Keratinocyte (primary cell): ENCODE data around the gene SLC44A1. TPM values are rescaled to one million over a fixed set of nuclear protein-coding genes. Genes with fewer than 3 reads are reported as not detected.

Experiments
- DNase-seq: peaks from one replicate; pipeline ENCODE4 v3.0.0-alpha.2; 2011; ENCODE audit warnings: low read depth, missing footprints, low spot score
- FAIRE-seq: peaks from 2 replicates; lab custom pipeline; 2011; peaks lifted over from hg19 to GRCh38; lab: Jason Lieb, UNC
- H2AFZ ChIP-seq: 2 replicates; pipeline ENCODE4 v1.6.0; 2012; ENCODE audit warnings: low read length, control low read depth, inconsistent platforms; ENCODE audit not compliant: control insufficient read depth
- H3K27ac ChIP-seq: 2 replicates; pipeline ENCODE4 v1.5.1; 2011; ENCODE audit warnings: low read length; ENCODE audit not compliant: control insufficient read depth, insufficient read depth
- H3K27me3 ChIP-seq: 3 replicates; pipeline ENCODE4 v1.6.0; 2011; ENCODE audit warnings: low read length; ENCODE audit not compliant: control insufficient read depth, insufficient read depth; ENCODE audit errors: extremely low read depth
- H3K36me3 ChIP-seq, 2 experiments: 2 replicates in 1 of 2; 3 replicates in 1 of 2; pipeline ENCODE4 v1.5.1; 2011; ENCODE audit warnings: low read length in 2 of 2, mild to moderate bottlenecking in 1 of 2; ENCODE audit not compliant: control insufficient read depth in 2 of 2, insufficient read depth in 2 of 2; ENCODE audit errors: extremely low read depth in 1 of 2
- H3K4me1 ChIP-seq: 3 replicates; pipeline ENCODE4 v1.5.1; 2011; ENCODE audit warnings: low read length; ENCODE audit not compliant: control insufficient read depth, insufficient read depth; ENCODE audit errors: extremely low read depth
- H3K4me2 ChIP-seq: 3 replicates; pipeline ENCODE4 v1.6.0; 2011; ENCODE audit warnings: low read depth, low read length; ENCODE audit not compliant: control insufficient read depth, insufficient read depth; ENCODE audit errors: extremely low read depth
- H3K4me3 ChIP-seq, 3 experiments: fragments of 200-600 bp in 1 of 3; sonication (generic) in 1 of 3; 2 replicates in 2 of 3; 3 replicates in 1 of 3; pipeline ENCODE4 v1.5.1; 2011 to 2016; ENCODE audit warnings: low read length in 3 of 3, mild to moderate bottlenecking in 3 of 3, control low read depth in 2 of 3, inconsistent platforms in 1 of 3, low read depth in 1 of 3, mixed read lengths in 1 of 3, mixed run types in 1 of 3, moderate library complexity in 1 of 3; ENCODE audit not compliant: control insufficient read depth in 2 of 3, insufficient read depth in 2 of 3; ENCODE audit errors: extremely low read depth in 1 of 3
- H3K79me2 ChIP-seq: 2 replicates; pipeline ENCODE4 v1.6.0; 2012; ENCODE audit warnings: low read length; ENCODE audit not compliant: control insufficient read depth, insufficient read depth
- H3K9ac ChIP-seq: 3 replicates; pipeline ENCODE4 v1.6.0; 2011; ENCODE audit warnings: low read length; ENCODE audit not compliant: control insufficient read depth, insufficient read depth; ENCODE audit errors: extremely low read depth
- H3K9me1 ChIP-seq: 3 replicates; pipeline ENCODE4 v1.6.0; 2011; ENCODE audit warnings: low read length; ENCODE audit not compliant: control insufficient read depth, insufficient read depth; ENCODE audit errors: extremely low read depth
- H3K9me3 ChIP-seq: 2 replicates; pipeline ENCODE4 v1.5.1; 2012; ENCODE audit warnings: low read depth, low read length; ENCODE audit not compliant: control insufficient read depth
- H4K20me1 ChIP-seq: 3 replicates; pipeline ENCODE4 v1.6.0; 2011; ENCODE audit warnings: low read length; ENCODE audit not compliant: control insufficient read depth, insufficient read depth; ENCODE audit errors: extremely low read depth
- EZH2 ChIP-seq: IDR thresholded peaks from one replicate; pipeline ENCODE4 v1.6.1; 2012; ENCODE audit warnings: inconsistent platforms, mild to moderate bottlenecking, low read length, moderate library complexity
- dilution Hi-C: fragments of 300-500 bp; cut with MboI; formaldehyde crosslinking; loops from one replicate; pipeline ENCODE4 v1.7.0; 2020; ENCODE audit warnings: low sequenced_read_pairs; ENCODE audit not compliant: extremely low pct_ligation_motif_present
- polyA plus RNA-seq, 5 experiments: library from polyadenylated mRNA; depleted of rRNA in 3 of 5; stranded (reverse) in 3 of 5; stranded (forward) in 1 of 5; unstranded in 1 of 5; fragments of >200 nt; gene quantifications; 1 replicate in 1 of 5; 2 replicates in 3 of 5; 3 replicates in 1 of 5; pipeline versions ENCODE4 v1.2.1 to v1.2.3, GENCODE V29; 2011 to 2012; ENCODE audit warnings: missing spikeins in 2 of 5, low read depth in 1 of 5, low replicate concordance in 1 of 5
- TF ChIP-seq, protein P1 (sequence below), 3 experiments: IDR thresholded peaks in 1 of 3; conservative IDR thresholded peaks in 1 of 3; optimal IDR thresholded peaks in 1 of 3; 2 replicates in 2 of 3; 3 replicates in 1 of 3; pipeline versions ENCODE3 to v1.5.1; 2011; ENCODE audit warnings: low read length in 3 of 3, mild to moderate bottlenecking in 3 of 3, moderate library complexity in 2 of 3, control low read depth in 1 of 3, inconsistent platforms in 1 of 3; ENCODE audit not compliant: insufficient read depth in 2 of 3; ENCODE audit errors: extremely low read depth in 1 of 3

Gene SLC44A1
- polyA plus RNA-seq, 1 donor (not counting 4 experiments of a cell fraction or from before 2014, with no cell fraction given) = 22.9 TPM

DNA sequence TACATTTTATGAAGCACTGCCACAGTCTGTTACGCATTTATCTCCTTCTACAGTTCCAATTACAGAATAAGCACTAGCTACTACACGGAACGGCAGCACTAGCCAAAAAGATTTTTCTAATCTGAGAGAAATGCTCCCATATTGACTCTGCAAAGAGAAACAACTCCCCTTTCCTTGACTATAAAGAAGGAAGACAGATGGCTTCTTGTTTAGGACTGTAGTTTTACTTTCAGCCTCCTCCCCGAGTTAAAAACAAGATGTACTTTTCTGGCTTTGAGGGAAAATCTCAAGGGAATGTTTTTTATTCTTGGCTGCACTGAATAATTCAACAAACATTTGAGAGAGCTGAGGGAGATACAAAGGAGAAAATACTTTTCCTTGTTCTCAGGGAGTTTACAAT lies 1.9 kb upstream of the SLC44A1 start:
- no peak for TF ChIP-seq EZH2
- TF ChIP-seq, protein P1, sequence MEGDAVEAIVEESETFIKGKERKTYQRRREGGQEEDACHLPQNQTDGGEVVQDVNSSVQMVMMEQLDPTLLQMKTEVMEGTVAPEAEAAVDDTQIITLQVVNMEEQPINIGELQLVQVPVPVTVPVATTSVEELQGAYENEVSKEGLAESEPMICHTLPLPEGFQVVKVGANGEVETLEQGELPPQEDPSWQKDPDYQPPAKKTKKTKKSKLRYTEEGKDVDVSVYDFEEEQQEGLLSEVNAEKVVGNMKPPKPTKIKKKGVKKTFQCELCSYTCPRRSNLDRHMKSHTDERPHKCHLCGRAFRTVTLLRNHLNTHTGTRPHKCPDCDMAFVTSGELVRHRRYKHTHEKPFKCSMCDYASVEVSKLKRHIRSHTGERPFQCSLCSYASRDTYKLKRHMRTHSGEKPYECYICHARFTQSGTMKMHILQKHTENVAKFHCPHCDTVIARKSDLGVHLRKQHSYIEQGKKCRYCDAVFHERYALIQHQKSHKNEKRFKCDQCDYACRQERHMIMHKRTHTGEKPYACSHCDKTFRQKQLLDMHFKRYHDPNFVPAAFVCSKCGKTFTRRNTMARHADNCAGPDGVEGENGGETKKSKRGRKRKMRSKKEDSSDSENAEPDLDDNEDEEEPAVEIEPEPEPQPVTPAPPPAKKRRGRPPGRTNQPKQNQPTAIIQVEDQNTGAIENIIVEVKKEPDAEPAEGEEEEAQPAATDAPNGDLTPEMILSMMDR (optimal IDR thresholded peaks at IDR 0.05 in 1 of 3, IDR thresholded peaks at IDR 0.05 in 1 of 3, conservative IDR thresholded peaks at IDR 0.05 in 1 of 3; ENCODE audit: extremely low read depth in 1 of 3, insufficient read depth in 2 of 3, low read length in 3 of 3) = no peak
- Histone ChIP-seq H3K9me3 (no peaks in the 10 kb centered on the region), H2AFZ (no peak overlapping the region), H3K27ac (no peak overlapping the region), H3K79me2 (peaks cover 21% of the 10 kb centered on the region), H3K27me3 (no peaks in the 10 kb centered on the region), H3K4me1 (peaks cover 19% of the 10 kb centered on the region), H3K4me3 (no peak overlapping the region), H4K20me1 (no peaks in the 10 kb centered on the region), H3K4me2 (peak overlapping the region; percentile 7), H3K9ac (no peak overlapping the region), H3K9me1 (no peaks in the 10 kb centered on the region), H3K36me3 (no peaks in the 10 kb centered on the region)
- FAIRE-seq (no peak), DNase-seq (no peak)
- dilution Hi-C loops = no loop called here

GRCh38 chr9:105243015-105243686 lies 1.3 kb upstream of the SLC44A1 start:
- H2AFZ ChIP-seq = no peak overlapping the region
- no peaks in the 10 kb centered on the region for H3K9me3 ChIP-seq
- no peaks in the 10 kb centered on the region for H4K20me1 ChIP-seq
- no peaks in the 10 kb centered on the region for H3K27me3 ChIP-seq
- H3K4me3 ChIP-seq = no peak overlapping the region
- no peaks in the 10 kb centered on the region for H3K36me3 ChIP-seq
- H3K9ac ChIP-seq = no peak overlapping the region
- H3K4me2 ChIP-seq = peak overlapping the region; percentile 85
- no peaks in the 10 kb centered on the region for H3K9me1 ChIP-seq
- dilution Hi-C loops = no loop called here
- peaks cover 19% of the 10 kb centered on the region for H3K4me1 ChIP-seq
- H3K79me2 ChIP-seq = peaks cover 24% of the 10 kb centered on the region
- H3K27ac ChIP-seq = no peak overlapping the region
- DNase-seq = no peak
- no peak for TF ChIP-seq EZH2
- no peak for FAIRE-seq

DNA sequence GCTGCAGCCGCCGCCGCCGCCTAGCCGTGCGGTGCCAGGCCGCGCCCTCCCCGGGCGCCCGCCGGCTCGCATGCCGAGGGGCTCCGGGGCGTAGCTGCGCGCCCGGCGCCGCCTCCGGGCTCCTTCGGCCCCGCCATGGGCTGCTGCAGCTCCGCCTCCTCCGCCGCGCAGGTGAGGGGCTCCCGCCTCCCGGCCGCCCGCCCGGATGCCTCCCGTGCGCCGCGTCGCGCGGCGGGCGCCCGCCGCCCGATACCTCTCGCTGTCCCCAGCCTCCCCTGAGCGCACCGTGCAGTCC lies 230 bp downstream of the SLC44A1 start:
- no peaks in the 10 kb centered on the region for H3K9me3 ChIP-seq
- H3K9ac ChIP-seq = peak overlapping the region; percentile 87
- H4K20me1 ChIP-seq = no peaks in the 10 kb centered on the region
- H3K27ac ChIP-seq = peak overlapping the region; percentile 83
- no peaks in the 10 kb centered on the region for H3K9me1 ChIP-seq
- H3K79me2 ChIP-seq = peaks cover 33% of the 10 kb centered on the region
- H3K4me1 ChIP-seq = peaks cover 19% of the 10 kb centered on the region
- H3K27me3 ChIP-seq = no peaks in the 10 kb centered on the region
- TF ChIP-seq, protein P1 (optimal IDR thresholded peaks at IDR 0.05 in 1 of 3, IDR thresholded peaks at IDR 0.05 in 1 of 3, conservative IDR thresholded peaks at IDR 0.05 in 1 of 3; ENCODE audit: extremely low read depth in 1 of 3, insufficient read depth in 2 of 3, low read length in 3 of 3) = no peak
- TF ChIP-seq EZH2 = no peak
- H3K4me3 ChIP-seq = peak overlapping the region; percentile 58 to 85 (median 83)
- no peak overlapping the region for H3K4me2 ChIP-seq
- DNase-seq (no peak), FAIRE-seq (no peak)
- dilution Hi-C loops = no loop called here
- peak overlapping the region; percentile 82 for H2AFZ ChIP-seq
- H3K36me3 ChIP-seq = no peaks in the 10 kb centered on the region
